Measurements from ENCODE around the gene MAP2K5. TPM values are rescaled to one million over a fixed set of nuclear protein-coding genes. Genes with fewer than 3 reads are reported as not detected.

Gene MAP2K5
- total RNA-seq, 1 experiment from 2014 or later, result 13.6 TPM

- DNase-seq (ENCODE audit: low spot score) (no peak), ATAC-seq (no peak)
- ChIA-PET CTCF (no interaction called here), POLR2A (no interaction called here)
- Mint-ChIP-seq H3K9me3 (no peaks in the 10 kb centered on the region), H3K27me3 (ENCODE audit: low read depth) (no peaks in the 10 kb centered on the region), H3K4me1 (peaks cover 56% of the 10 kb centered on the region), H3K4me3 (no peak overlapping the region), H3K36me3 (no peaks in the 10 kb centered on the region), H3K27ac (no peak overlapping the region)
- TF ChIP-seq ZBTB43 (CRISPR knock-in tag; IDR thresholded peaks at IDR 0.05) (no peak), NFATC4 (CRISPR knock-in tag; IDR thresholded peaks at IDR 0.05) (no peak), CDX4 (CRISPR knock-in tag; IDR thresholded peaks at IDR 0.05; ENCODE audit: borderline replicate concordance) (no peak), SMAD3 (CRISPR knock-in tag; IDR thresholded peaks at IDR 0.05; ENCODE audit: borderline replicate concordance) (no peak), FOXJ3 (CRISPR knock-in tag; IDR thresholded peaks at IDR 0.05; ENCODE audit: borderline replicate concordance) (no peak), JUN (CRISPR knock-in tag; IDR thresholded peaks at IDR 0.05) (no peak), IRF1 (CRISPR knock-in tag; IDR thresholded peaks at IDR 0.05) (no peak), AFF4 (CRISPR knock-in tag; IDR thresholded peaks at IDR 0.05; ENCODE audit: borderline replicate concordance) (no peak)
Measured at GRCh38 chr15:67777773-67778172, 235.3 kb downstream of the MAP2K5 start.

- ChIA-PET POLR2A (no interaction called here), CTCF (no interaction called here)
- ATAC-seq (no peak), DNase-seq (ENCODE audit: low spot score) (no peak)
- H3K4me1 Mint-ChIP-seq, result peaks cover 61% of the 10 kb centered on the region
- no peak overlapping the region for H3K27ac Mint-ChIP-seq
- H3K4me3 Mint-ChIP-seq, result no peak overlapping the region
- H3K27me3 Mint-ChIP-seq (ENCODE audit: low read depth), result no peaks in the 10 kb centered on the region
- no peaks in the 10 kb centered on the region for H3K9me3 Mint-ChIP-seq
- H3K36me3 Mint-ChIP-seq, result no peaks in the 10 kb centered on the region
- TF ChIP-seq ZNF121 (CRISPR knock-in tag; IDR thresholded peaks at IDR 0.05) (no peak), NFYB (CRISPR knock-in tag; conservative IDR thresholded peaks at IDR 0.05; ENCODE audit: low read depth) (no peak), ATF6 (CRISPR knock-in tag; IDR thresholded peaks at IDR 0.05) (no peak), ZBTB21 (CRISPR knock-in tag; IDR thresholded peaks at IDR 0.05; ENCODE audit: borderline replicate concordance) (no peak), ZBTB43 (CRISPR knock-in tag; IDR thresholded peaks at IDR 0.05) (no peak), HMGXB4 (CRISPR knock-in tag; IDR thresholded peaks at IDR 0.05) (no peak), ZMAT4 (CRISPR knock-in tag; IDR thresholded peaks at IDR 0.05) (no peak), ZNF416 (CRISPR knock-in tag; IDR thresholded peaks at IDR 0.05) (no peak), EMX1 (CRISPR knock-in tag; IDR thresholded peaks at IDR 0.05) (no peak), TEAD4 (CRISPR knock-in tag; IDR thresholded peaks at IDR 0.05) (no peak), RORB (CRISPR knock-in tag; IDR thresholded peaks at IDR 0.05) (no peak), NR2C2 (CRISPR knock-in tag; IDR thresholded peaks at IDR 0.05) (no peak), TEAD1 (CRISPR knock-in tag; IDR thresholded peaks at IDR 0.05) (no peak), PREB (CRISPR knock-in tag; IDR thresholded peaks at IDR 0.05; ENCODE audit: borderline replicate concordance) (no peak), FOXJ3 (CRISPR knock-in tag; IDR thresholded peaks at IDR 0.05; ENCODE audit: borderline replicate concordance) (no peak), ESRRA (CRISPR knock-in tag; IDR thresholded peaks at IDR 0.05; ENCODE audit: borderline replicate concordance) (no peak)
Measured at GRCh38 chr15:67778968-67779548, 236.6 kb downstream of the MAP2K5 start.

Measured in WTC11 (cell line).